ENCODE measurements around the gene KCNG2. TPM values are rescaled to one million over a fixed set of nuclear protein-coding genes. Genes with fewer than 3 reads are reported as not detected.
"Not testable (repeated sequence)": the region's sequence is repeated elsewhere in the genome, so short reads cannot be mapped to it uniquely, and the experiment has no call there.

KCNG2 gene
- polyA plus RNA-seq (2011; rRNA removed) (0.38 and 0.57 TPM in 2 replicates), polyA minus RNA-seq (2011; rRNA and poly(A)+ RNA removed) (not detected in 2 replicates)

GRCh38 chr18:79797518-79798345 lies at the start of gene KCNG2:
KCNG2 (plus strand) TSS chr18:79797938; CDS start chr18:79863668, 65,730 bp downstream.
- peak within 1 kb of the TSS; percentile 46 for H3K4me3 ChIP-seq (ENCODE audit: low read depth, low read length)
- DNase-seq (ENCODE audit: low read depth, low spot score) = no peak
- no peak within 1 kb of the TSS for H3K27ac ChIP-seq (ENCODE audit: low read depth, low read length)
- H3K27me3 ChIP-seq (ENCODE audit: control insufficient read depth, insufficient read depth, low read length) = peaks cover 39% of the 10 kb centered on the region
- peaks cover 11% of the 10 kb centered on the region; the same call in 1 of the 2 replicates for H3K9me3 ChIP-seq (ENCODE audit: control insufficient read depth, insufficient read depth, low read length)
- TF ChIP-seq CTCF (IDR thresholded peaks at IDR 0.05; ENCODE audit: low read depth, low read length) = 0 out of 2 replicates have a peak, but pooled peaks have one; percentile 4
- CTCF ChIA-PET = interaction anchor here (0.8 kb wide), 1 partner anchor 162 kb away, joined by 3 read pairs; no protein-coding TSS in a partner anchor
- POLR2A ChIA-PET = no interaction called here

GRCh38 chr18:79748321-79749180 lies 49.2 kb upstream of the KCNG2 start:
- ChIA-PET CTCF (no interaction called here), POLR2A (no interaction called here)
- no peak overlapping the region for H3K27ac ChIP-seq (ENCODE audit: low read depth, low read length)
- no peak for DNase-seq (ENCODE audit: low read depth, low spot score)
- no peaks in the 10 kb centered on the region for H3K27me3 ChIP-seq (ENCODE audit: control insufficient read depth, insufficient read depth, low read length)
- peaks cover 24% of the 10 kb centered on the region for H3K9me3 ChIP-seq (ENCODE audit: control insufficient read depth, insufficient read depth, low read length)
- no peak for TF ChIP-seq CTCF (IDR thresholded peaks at IDR 0.05; ENCODE audit: low read depth, low read length)
- H3K4me3 ChIP-seq (ENCODE audit: low read depth, low read length) = no peak overlapping the region

GRCh38 chr18:79749251-79750191 lies 48.2 kb upstream of the KCNG2 start:
- Histone ChIP-seq H3K27me3 (ENCODE audit: control insufficient read depth, insufficient read depth, low read length) (no peaks in the 10 kb centered on the region), H3K9me3 (ENCODE audit: control insufficient read depth, insufficient read depth, low read length) (peaks cover 21% of the 10 kb centered on the region), H3K4me3 (ENCODE audit: low read depth, low read length) (no peak overlapping the region), H3K27ac (ENCODE audit: low read depth, low read length) (no peak overlapping the region)
- ChIA-PET POLR2A (no interaction called here), CTCF (interaction anchor here (0.6 kb wide), 1 partner anchor 220 kb away, joined by 3 read pairs; no protein-coding TSS in a partner anchor)
- no peak for DNase-seq (ENCODE audit: low read depth, low spot score)
- TF ChIP-seq CTCF (IDR thresholded peaks at IDR 0.05; ENCODE audit: low read depth, low read length) = no peak

GRCh38 chr18:79750980-79751571 lies 46.7 kb upstream of the KCNG2 start:
- POLR2A ChIA-PET = no interaction called here
- Histone ChIP-seq H3K27me3 (ENCODE audit: control insufficient read depth, insufficient read depth, low read length) (no peaks in the 10 kb centered on the region), H3K9me3 (ENCODE audit: control insufficient read depth, insufficient read depth, low read length) (peaks cover 20% of the 10 kb centered on the region; the same call in 1 of the 2 replicates), H3K27ac (ENCODE audit: low read depth, low read length) (no peak overlapping the region), H3K4me3 (ENCODE audit: low read depth, low read length) (no peak overlapping the region)
- DNase-seq (ENCODE audit: low read depth, low spot score) = no peak
- TF ChIP-seq CTCF (IDR thresholded peaks at IDR 0.05; ENCODE audit: low read depth, low read length) = no peak
- CTCF ChIA-PET = no interaction called here

- H3K4me3 ChIP-seq (ENCODE audit: low read depth, low read length); H3K27me3 ChIP-seq (ENCODE audit: control insufficient read depth, insufficient read depth, low read length); CTCF ChIA-PET; H3K27ac ChIP-seq (ENCODE audit: low read depth, low read length); POLR2A ChIA-PET; DNase-seq (ENCODE audit: low read depth, low spot score): not testable (repeated sequence)
- H3K9me3 ChIP-seq (ENCODE audit: control insufficient read depth, insufficient read depth, low read length) = peaks cover 21% of the 10 kb centered on the region; the same call in 1 of the 2 replicates
These were observed 45.7 kb upstream of the KCNG2 start for GRCh38 chr18:79751918-79752578.

- DNase-seq (ENCODE audit: low read depth, low spot score); H3K4me3 ChIP-seq (ENCODE audit: low read depth, low read length); CTCF ChIA-PET; H3K27ac ChIP-seq (ENCODE audit: low read depth, low read length); H3K27me3 ChIP-seq (ENCODE audit: control insufficient read depth, insufficient read depth, low read length); POLR2A ChIA-PET: not testable (repeated sequence)
- H3K9me3 ChIP-seq (ENCODE audit: control insufficient read depth, insufficient read depth, low read length) = peaks cover 15% of the 10 kb centered on the region; the same call in 1 of the 2 replicates
These were observed 44.8 kb upstream of the KCNG2 start for GRCh38 chr18:79752946-79753345.

Data from AG04450 (cell line).